ENCODE results near the gene CD58.
"Not testable (repeated sequence)": the region's sequence is repeated elsewhere in the genome, so short reads cannot be mapped to it uniquely, and the experiment has no call there.

Gene CD58

GRCh38 chr1:116593401-116593800 is 22.6 kb upstream of the CD58 start:
- peaks cover 0 to 13% (median 3%) of the 10 kb centered on the region in 5 donors for H3K4me1 ChIP-seq (ENCODE audit: control insufficient read depth in 5 of 5, insufficient read depth in 5 of 5, low read length in 5 of 5)
- not testable (repeated sequence) for H3K4me3 ChIP-seq (ENCODE audit: low read depth in 1 of 5, low read length in 5 of 5); H3K36me3 ChIP-seq (ENCODE audit: control insufficient read depth in 5 of 5, insufficient read depth in 5 of 5, low read length in 5 of 5); H3K9me3 ChIP-seq (ENCODE audit: control insufficient read depth in 5 of 5, low read length in 5 of 5); H3K27ac ChIP-seq (ENCODE audit: low read depth, low read length); H3K9ac ChIP-seq (ENCODE audit: low read length in 5 of 5); H3K27me3 ChIP-seq (ENCODE audit: control insufficient read depth in 5 of 5, insufficient read depth in 4 of 5, low read length in 5 of 5)

DNA sequence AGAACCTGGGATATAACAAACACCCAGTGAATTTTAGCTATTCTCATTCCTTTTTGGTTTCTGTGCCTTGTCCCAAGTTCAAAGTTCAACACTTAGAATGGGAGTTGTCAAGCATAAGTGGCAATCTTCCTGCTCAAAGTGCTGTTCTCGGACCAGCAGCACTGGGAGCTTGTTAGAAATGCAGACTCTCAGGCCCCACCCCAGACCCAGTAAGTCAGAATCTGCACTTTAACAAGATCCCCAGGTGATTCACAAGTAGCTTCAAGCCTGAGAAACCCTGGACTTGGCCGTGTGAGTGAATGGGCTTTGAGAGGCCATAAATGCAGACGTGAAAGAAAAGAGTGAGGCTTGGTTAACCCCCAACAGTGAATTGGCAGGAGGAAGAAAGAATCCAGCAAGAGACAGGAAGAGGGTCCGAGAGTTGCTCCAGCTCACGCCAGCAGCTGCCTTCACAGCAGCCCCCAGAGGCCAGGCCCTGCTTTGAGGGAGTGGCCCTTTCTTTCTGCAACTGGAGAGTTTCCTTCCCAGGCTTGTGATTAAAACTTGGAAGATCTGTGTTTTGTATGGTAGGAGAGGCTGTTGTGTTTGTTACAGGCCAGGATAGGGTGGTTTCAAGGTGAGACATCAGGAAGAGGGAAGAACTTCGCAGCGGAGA is 21.3 kb upstream of the CD58 start:
- not testable (repeated sequence) for H3K36me3 ChIP-seq (ENCODE audit: control insufficient read depth in 5 of 5, insufficient read depth in 5 of 5, low read length in 5 of 5); H3K4me3 ChIP-seq (ENCODE audit: low read depth in 1 of 5, low read length in 5 of 5); H3K9me3 ChIP-seq (ENCODE audit: control insufficient read depth in 5 of 5, low read length in 5 of 5); H3K27me3 ChIP-seq (ENCODE audit: control insufficient read depth in 5 of 5, insufficient read depth in 4 of 5, low read length in 5 of 5); H3K27ac ChIP-seq (ENCODE audit: low read depth, low read length); H3K9ac ChIP-seq (ENCODE audit: low read length in 5 of 5)
- H3K4me1 ChIP-seq (ENCODE audit: control insufficient read depth in 5 of 5, insufficient read depth in 5 of 5, low read length in 5 of 5), result peaks cover 0 to 25% (median 3%) of the 10 kb centered on the region in 5 donors

DNA sequence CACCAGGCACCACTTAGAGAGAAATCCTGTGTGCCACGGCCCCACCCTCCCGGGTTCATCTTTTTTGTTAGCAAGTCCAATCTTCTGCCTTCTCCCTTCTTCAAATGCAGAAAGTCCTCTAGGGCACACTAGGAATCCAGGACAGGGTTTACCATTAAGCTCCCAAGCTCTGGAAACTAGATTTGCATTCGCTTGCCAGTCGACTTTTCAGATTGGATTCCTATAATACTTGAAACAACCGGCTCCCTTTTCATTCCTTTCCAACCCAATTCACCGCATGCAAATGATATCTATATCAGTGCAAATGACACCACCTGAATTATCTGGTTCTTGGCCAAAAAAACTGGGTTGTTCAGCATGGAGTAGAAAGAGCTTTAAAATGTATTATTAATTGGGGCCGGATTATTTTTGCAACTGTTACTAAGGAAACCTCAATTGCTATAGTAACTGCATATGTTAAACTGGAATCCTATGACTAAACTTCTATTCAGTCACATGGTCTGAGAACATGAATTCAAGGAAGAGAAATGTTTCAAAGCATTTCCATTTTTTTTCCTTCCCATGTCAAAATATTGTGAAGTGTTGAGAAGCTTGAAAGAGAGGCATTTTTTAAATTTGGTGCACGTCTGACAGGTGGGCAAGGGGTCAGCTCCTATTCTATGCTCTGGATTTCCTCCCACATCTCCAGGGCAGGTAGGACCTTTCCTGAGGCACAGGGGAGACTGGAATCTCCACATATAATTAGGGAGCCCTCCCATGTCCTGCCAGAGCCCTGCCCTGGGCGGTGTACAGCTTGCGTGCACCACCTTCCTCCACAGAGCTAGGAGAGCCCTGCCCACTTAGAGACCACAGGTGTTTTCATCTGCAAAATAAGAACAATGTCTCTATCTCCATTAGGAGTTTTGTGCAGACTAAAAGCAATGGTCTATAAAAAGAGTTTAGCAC is 20.5 kb upstream of the CD58 start:
- not testable (repeated sequence) for H3K9me3 ChIP-seq (ENCODE audit: control insufficient read depth in 5 of 5, low read length in 5 of 5); H3K4me3 ChIP-seq (ENCODE audit: low read depth in 1 of 5, low read length in 5 of 5); H3K36me3 ChIP-seq (ENCODE audit: control insufficient read depth in 5 of 5, insufficient read depth in 5 of 5, low read length in 5 of 5); H3K9ac ChIP-seq (ENCODE audit: low read length in 5 of 5); H3K27ac ChIP-seq (ENCODE audit: low read depth, low read length); H3K27me3 ChIP-seq (ENCODE audit: control insufficient read depth in 5 of 5, insufficient read depth in 4 of 5, low read length in 5 of 5)
- peaks cover 0 to 32% (median 3%) of the 10 kb centered on the region in 5 donors for H3K4me1 ChIP-seq (ENCODE audit: control insufficient read depth in 5 of 5, insufficient read depth in 5 of 5, low read length in 5 of 5)

- H3K9ac ChIP-seq (ENCODE audit: low read length in 5 of 5); H3K4me3 ChIP-seq (ENCODE audit: low read depth in 1 of 5, low read length in 5 of 5); H3K27me3 ChIP-seq (ENCODE audit: control insufficient read depth in 5 of 5, insufficient read depth in 4 of 5, low read length in 5 of 5); H3K9me3 ChIP-seq (ENCODE audit: control insufficient read depth in 5 of 5, low read length in 5 of 5); H3K27ac ChIP-seq (ENCODE audit: low read depth, low read length); H3K36me3 ChIP-seq (ENCODE audit: control insufficient read depth in 5 of 5, insufficient read depth in 5 of 5, low read length in 5 of 5): not testable (repeated sequence)
- H3K4me1 ChIP-seq (ENCODE audit: control insufficient read depth in 5 of 5, insufficient read depth in 5 of 5, low read length in 5 of 5), result peaks cover 0 to 29% (median 0%) of the 10 kb centered on the region in 5 donors
Measured at GRCh38 chr1:116590359-116591005, 19.7 kb upstream of the CD58 start.

DNA sequence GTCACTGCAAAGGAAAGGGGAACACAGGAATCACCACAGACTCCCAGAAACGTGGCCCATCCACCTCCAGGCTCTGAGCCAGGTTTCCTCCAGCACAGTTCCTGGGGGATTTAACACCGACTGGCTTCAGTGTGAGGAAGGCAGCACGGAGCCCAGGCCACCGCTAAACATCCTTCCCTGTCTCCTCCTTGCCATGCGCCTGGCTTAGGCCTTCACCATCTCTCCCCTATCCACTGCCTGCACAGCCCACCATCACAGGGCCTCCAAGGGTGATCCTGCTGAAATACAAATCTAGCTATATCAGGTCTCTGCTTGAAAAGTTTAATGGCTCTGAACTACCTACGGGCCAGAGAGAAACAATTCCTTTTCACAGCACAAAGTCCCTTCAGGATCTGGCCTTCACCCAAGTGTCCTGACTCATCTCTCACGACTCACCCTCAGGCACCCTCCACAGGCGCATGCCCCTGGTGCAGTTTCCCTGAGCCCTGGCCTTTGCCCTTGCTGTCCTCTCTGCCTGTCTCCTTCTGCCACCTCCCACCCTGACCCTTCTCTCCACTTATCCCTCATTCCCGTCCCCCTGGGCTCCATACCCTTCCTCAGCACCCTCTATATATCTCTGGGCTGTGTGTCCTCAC is 18.4 kb upstream of the CD58 start:
- H3K27me3 ChIP-seq (ENCODE audit: control insufficient read depth in 5 of 5, insufficient read depth in 4 of 5, low read length in 5 of 5); H3K9ac ChIP-seq (ENCODE audit: low read length in 5 of 5); H3K27ac ChIP-seq (ENCODE audit: low read depth, low read length); H3K4me3 ChIP-seq (ENCODE audit: low read depth in 1 of 5, low read length in 5 of 5); H3K9me3 ChIP-seq (ENCODE audit: control insufficient read depth in 5 of 5, low read length in 5 of 5); H3K36me3 ChIP-seq (ENCODE audit: control insufficient read depth in 5 of 5, insufficient read depth in 5 of 5, low read length in 5 of 5): not testable (repeated sequence)
- H3K4me1 ChIP-seq (ENCODE audit: control insufficient read depth in 5 of 5, insufficient read depth in 5 of 5, low read length in 5 of 5), result peaks cover 0 to 38% (median 0%) of the 10 kb centered on the region in 5 donors

- H3K9ac ChIP-seq (ENCODE audit: low read length in 5 of 5), result no peak overlapping the region
- H3K9me3 ChIP-seq (ENCODE audit: control insufficient read depth in 5 of 5, low read length in 5 of 5), result no peaks in the 10 kb centered on the region
- H3K4me1 ChIP-seq (ENCODE audit: control insufficient read depth in 5 of 5, insufficient read depth in 5 of 5, low read length in 5 of 5), result peaks cover 0 to 40% (median 0%) of the 10 kb centered on the region in 5 donors
- no peak overlapping the region for H3K4me3 ChIP-seq (ENCODE audit: low read depth in 1 of 5, low read length in 5 of 5)
- H3K27ac ChIP-seq (ENCODE audit: low read depth, low read length), result no peak overlapping the region
- no peaks in the 10 kb centered on the region for H3K36me3 ChIP-seq (ENCODE audit: control insufficient read depth in 5 of 5, insufficient read depth in 5 of 5, low read length in 5 of 5)
- no peaks in the 10 kb centered on the region for H3K27me3 ChIP-seq (ENCODE audit: control insufficient read depth in 5 of 5, insufficient read depth in 4 of 5, low read length in 5 of 5)
Measured at GRCh38 chr1:116587501-116588227, 16.8 kb upstream of the CD58 start.

- no peaks in the 10 kb centered on the region for H3K36me3 ChIP-seq (ENCODE audit: control insufficient read depth in 5 of 5, insufficient read depth in 5 of 5, low read length in 5 of 5)
- H3K9me3 ChIP-seq (ENCODE audit: control insufficient read depth in 5 of 5, low read length in 5 of 5), result no peaks in the 10 kb centered on the region
- no peak overlapping the region for H3K4me3 ChIP-seq (ENCODE audit: low read depth in 1 of 5, low read length in 5 of 5)
- H3K27ac ChIP-seq (ENCODE audit: low read depth, low read length), result no peak overlapping the region
- H3K27me3 ChIP-seq (ENCODE audit: control insufficient read depth in 5 of 5, insufficient read depth in 4 of 5, low read length in 5 of 5), result no peaks in the 10 kb centered on the region
- H3K4me1 ChIP-seq (ENCODE audit: control insufficient read depth in 5 of 5, insufficient read depth in 5 of 5, low read length in 5 of 5), result peaks cover 0 to 40% (median 0%) of the 10 kb centered on the region in 5 donors
- H3K9ac ChIP-seq (ENCODE audit: low read length in 5 of 5), result no peak overlapping the region
Measured at GRCh38 chr1:116586741-116587143, 15.9 kb upstream of the CD58 start.

- peak overlapping the region in 1 of 5 donors; percentile 11 for H3K9ac ChIP-seq (ENCODE audit: low read length in 5 of 5)
- no peak overlapping the region for H3K4me3 ChIP-seq (ENCODE audit: low read depth in 1 of 5, low read length in 5 of 5)
- no peaks in the 10 kb centered on the region for H3K27me3 ChIP-seq (ENCODE audit: control insufficient read depth in 5 of 5, insufficient read depth in 4 of 5, low read length in 5 of 5)
- H3K36me3 ChIP-seq (ENCODE audit: control insufficient read depth in 5 of 5, insufficient read depth in 5 of 5, low read length in 5 of 5), result no peaks in the 10 kb centered on the region
- H3K9me3 ChIP-seq (ENCODE audit: control insufficient read depth in 5 of 5, low read length in 5 of 5), result no peaks in the 10 kb centered on the region
- no peak overlapping the region for H3K27ac ChIP-seq (ENCODE audit: low read depth, low read length)
- H3K4me1 ChIP-seq (ENCODE audit: control insufficient read depth in 5 of 5, insufficient read depth in 5 of 5, low read length in 5 of 5), result peaks cover 0 to 40% (median 0%) of the 10 kb centered on the region in 5 donors
Measured at GRCh38 chr1:116585886-116586285, 15.1 kb upstream of the CD58 start.

DNA sequence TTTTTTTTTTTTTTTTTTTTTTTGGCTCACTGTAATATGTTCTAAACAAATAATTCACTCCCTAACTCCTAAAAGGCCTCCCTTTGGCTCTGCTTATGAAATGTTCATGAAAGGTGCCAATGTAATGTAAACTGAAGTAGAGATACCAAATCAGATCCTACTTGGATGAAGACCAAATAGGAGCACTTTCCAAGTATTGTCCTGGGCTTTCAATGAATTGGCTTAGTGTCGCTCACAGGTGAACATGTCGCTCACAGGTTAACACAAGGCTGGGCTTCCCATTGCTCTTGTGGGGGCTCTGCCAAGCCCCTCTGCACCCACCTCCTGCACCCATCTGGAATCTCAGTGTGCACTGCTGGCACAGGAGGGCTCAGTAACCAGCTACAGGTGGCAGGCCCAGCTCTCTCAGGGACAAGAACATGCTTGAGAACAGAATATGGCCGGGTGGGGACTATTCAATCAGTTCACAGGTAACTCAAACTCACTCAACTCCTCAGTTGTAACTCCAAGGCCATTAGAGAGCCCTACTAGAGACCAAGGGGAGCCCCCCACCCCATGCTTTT is 10.6 kb upstream of the CD58 start:
- H3K4me1 ChIP-seq (ENCODE audit: control insufficient read depth in 5 of 5, insufficient read depth in 5 of 5, low read length in 5 of 5), result peaks cover 0 to 32% (median 0%) of the 10 kb centered on the region in 5 donors
- no peak overlapping the region for H3K27ac ChIP-seq (ENCODE audit: low read depth, low read length)
- H3K9ac ChIP-seq (ENCODE audit: low read length in 5 of 5), result no peak overlapping the region

More for the DNA sequence above, 10.6 kb upstream of the CD58 start:
- Histone ChIP-seq H3K9me3 (ENCODE audit: control insufficient read depth in 5 of 5, low read length in 5 of 5) (no peaks in the 10 kb centered on the region), H3K27me3 (ENCODE audit: control insufficient read depth in 5 of 5, insufficient read depth in 4 of 5, low read length in 5 of 5) (peaks cover 0 to 3% (median 0%) of the 10 kb centered on the region in 5 donors), H3K36me3 (ENCODE audit: control insufficient read depth in 5 of 5, insufficient read depth in 5 of 5, low read length in 5 of 5) (no peaks in the 10 kb centered on the region), H3K4me3 (ENCODE audit: low read depth in 1 of 5, low read length in 5 of 5) (no peak overlapping the region)
